ENCODE results near the gene ROR2.
"Not testable (repeated sequence)": the region's sequence is repeated elsewhere in the genome, so short reads cannot be mapped to it uniquely, and the experiment has no call there.

The ROR2 gene

DNA sequence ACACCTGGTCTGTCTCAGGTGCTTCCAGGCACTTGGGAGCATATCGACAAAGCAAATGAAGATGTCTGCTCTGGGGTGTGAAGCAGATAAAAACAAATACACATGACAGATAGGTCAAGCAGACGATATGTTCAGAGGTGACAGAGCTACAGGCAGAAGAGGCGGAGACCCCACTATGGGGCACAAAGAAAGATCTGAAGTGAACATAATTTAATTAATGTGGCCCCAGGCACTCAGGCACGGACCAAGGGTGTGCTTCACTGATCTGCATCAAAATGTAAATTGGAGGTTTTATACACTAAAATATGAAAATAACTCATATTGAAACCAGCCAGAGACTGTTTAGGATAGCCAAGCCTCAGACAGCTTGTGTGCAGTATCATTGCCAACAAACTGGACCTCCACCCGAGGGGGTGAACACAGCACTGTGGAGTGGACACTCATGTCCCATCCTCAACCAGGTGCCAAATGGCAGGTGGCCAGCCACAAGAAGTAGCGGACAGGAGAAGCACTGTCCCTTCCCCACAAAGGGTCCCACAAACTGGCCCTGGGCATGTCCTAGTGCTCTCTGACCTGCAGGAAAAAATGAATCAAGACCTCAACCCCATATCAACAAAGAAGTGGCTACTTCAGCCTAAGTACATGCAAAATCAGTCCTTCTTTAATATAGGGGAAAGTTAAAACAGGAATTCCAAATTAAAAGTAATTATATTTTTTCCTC lies 29.2 kb downstream of the ROR2 start:
- DNase-seq = no peak

DNA sequence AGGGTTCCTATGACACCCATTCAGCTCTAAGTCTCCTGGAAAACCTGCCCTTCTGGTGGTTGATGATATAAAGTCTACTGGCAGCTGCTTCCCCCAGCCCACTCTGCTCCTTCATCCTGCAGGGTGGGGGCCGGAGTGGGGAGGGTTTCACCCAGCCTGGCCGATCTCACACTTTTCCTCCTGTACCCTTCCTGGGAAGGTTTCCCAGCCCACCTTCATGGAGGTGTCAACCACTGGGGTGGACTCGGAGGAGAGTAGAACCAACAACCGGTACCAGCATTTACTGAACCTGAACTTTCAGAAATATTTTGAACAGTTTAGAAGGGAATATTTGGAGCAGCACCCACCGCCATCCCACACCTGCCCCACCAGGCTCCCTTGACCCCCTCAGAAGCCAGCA lies 30.4 kb downstream of the ROR2 start:
- DNase-seq = no peak

DNA sequence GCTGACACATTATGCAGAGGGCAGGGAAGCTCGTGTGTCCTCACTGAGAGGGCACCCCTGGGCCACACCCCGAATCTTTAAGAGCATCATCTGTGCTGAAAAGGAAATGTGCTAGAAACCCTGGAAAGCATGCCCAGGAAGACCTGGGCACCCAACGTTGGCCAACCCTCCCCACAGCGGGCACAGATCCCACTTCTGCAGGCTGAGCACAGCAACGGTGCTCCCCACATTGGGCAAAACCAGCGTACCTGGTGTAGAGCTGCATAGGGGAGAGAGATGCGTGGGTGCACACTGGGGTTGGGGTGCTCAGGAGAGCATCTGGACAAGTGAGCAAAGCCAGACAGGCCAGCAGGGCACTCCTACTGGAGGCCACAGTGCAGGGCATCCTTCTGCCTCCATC lies 32.6 kb downstream of the ROR2 start:
- DNase-seq = no peak

DNA sequence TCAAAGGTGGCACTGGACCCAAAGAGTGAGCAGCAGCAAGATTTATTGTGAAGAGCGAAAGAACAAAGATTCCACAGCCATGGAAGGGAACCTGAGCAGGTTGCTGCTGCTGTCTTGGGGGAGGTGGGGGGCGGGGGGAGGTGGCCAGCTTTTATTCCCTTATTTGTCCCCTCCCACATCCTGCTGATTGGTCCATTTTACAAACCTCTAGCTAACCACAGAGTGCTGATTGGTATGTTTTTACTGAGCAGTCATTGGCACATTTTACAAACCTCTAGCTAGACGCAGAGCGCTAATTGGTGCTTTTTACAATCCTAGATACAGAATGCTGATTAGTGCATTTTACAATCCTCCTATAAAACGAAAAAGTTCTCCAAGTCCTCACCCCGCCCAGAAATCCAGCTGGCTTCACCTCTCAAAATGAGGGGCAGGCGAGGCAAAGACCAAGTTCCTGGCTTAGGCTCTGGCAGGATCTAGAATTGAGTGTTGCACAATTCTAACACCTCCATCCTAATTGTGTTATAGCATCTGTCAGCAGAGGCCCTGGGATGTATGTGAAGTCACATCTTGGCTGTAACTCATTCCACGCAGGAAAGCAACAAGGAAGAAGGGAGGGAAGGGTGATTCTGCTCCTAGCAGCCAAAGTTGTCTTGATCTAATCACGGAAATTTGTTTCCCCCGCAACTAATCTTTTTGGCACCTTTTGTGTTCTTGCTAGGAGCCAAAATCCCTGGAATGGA lies 34.3 kb downstream of the ROR2 start:
- no peak for DNase-seq

DNA sequence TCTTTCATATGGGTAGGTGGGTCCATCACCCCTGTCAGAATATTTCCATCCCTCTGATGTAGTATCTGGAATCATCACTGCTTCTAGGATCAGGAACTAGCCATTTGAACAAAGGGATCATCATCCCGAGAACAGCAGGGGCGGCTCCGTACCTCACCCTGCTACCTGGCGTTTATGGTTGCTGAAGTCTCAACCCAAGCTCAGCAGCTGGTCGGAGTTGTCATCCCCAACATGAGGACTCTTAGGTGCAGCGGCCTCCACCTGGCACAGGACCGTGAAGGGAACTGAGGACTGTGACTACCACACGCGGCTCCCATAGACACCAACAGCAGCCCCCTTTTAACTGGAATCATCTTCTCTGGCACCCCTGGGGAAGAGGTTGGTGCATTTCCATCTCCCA lies 35.1 kb downstream of the ROR2 start:
- DNase-seq = no peak

DNA sequence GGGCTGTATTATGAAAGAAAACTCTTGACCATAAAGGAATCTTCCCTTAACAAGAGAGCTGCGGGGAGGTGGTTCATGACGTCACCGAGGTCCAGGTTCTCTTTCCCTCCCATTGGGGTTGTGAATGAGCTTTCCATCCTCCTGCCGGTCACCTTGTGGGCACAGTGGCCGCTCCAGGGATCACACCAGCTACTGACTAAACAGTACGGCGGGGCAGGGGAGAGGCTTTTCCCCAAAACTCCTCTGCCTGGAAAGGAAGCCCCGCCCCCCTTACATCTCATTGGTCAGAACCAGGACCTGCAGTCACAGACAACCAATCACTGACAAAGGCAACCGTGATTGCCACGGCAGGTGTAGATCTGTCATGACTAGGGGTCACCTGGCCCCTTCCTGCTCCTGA lies 35.6 kb downstream of the ROR2 start:
- no peak for DNase-seq

DNA sequence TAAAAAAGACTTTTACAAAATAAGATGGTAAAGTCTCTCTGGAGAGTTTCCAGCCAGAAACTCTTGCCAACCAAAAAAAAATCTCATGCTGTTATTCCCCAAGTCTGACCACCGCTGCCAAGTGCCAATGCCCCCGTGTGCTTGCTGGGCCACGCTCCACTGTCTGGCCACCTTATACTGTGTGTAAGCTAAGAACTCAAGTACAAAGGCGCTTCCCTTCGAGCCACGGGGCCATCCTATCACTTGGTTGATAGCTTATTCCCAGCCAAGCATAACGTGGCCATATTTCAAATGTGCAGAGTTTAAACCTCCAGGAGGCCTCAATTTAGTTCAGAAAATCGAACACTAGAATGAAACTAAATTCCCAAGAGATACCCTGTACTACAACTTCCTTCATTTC lies 36.0 kb downstream of the ROR2 start:
- DNase-seq = no peak

DNA sequence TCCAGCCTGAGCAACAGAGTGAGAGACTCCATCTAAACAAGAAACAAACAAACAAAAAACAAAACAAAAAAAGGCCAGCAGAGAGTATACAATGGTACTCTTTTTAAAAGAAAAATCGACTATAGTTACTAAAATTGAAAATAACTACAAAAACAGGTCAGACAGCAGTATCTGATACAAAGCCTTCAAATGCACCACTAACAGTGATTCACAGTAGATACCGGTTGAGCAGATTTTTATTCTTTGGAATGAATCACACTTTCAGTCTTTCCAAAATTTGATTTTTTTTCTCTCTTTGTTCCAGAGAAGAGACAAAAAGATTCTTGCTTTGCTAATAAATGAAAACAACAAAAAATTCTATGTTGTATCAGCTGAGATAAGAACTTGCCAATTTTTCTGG lies 36.9 kb downstream of the ROR2 start:
- no peak for DNase-seq

DNA sequence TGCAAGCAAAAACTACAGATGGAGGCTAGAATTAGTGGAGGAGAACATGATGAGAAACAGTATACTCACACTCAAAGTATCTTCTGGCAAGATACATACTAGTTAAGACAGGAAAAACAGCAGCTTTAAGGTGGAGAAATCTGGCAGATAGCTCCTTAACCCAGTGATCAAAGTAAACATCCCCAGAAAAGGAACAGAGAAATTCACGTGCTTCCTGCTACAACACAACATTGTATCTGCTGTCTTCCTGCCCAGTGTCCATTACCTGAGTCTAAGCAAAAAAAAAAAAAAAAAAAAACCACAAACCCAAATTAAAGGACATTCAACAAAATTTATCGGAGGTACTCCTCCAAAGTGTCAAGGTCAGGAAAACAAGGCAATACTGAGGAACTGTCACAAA lies 38.4 kb downstream of the ROR2 start:
- DNase-seq = no peak

DNA sequence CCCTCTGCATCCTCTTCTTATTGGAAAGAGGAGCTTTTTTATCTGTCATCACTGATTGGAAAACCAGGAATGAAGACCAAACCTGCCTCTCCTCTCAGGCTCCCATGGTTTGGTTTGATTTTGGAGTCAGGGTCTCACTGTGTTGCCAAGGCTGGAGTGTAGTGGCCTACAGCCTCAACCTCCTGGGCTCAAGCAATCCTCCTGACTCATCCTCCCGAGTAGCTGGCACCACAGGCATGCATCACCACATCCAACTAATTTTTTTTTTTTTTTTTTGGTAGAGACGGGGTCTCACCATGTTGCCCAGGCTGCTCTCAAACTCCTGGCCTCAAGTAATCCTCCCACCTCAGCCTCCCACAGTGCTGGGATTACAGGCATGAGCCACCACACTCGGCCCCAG lies 40.8 kb downstream of the ROR2 start:
- not testable (repeated sequence) for DNase-seq

DNA sequence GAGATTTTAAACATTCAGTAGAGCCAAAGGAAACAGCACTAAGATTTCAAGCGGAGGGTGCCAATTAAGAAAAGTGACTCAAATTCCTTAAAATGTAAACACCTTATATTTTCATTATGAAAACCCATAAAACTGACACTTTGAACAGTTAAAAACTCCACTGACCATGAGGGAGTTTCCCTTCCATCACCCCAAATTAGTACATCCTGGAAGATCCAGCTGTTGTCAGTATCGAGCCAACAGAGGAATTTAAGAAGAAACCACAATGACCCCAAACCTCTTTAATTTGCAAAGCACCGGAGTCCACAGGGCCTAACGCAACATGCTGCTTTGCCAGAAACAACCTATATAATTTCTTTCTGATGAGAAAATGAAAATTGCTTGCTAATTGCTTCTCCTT lies 41.3 kb downstream of the ROR2 start:
- DNase-seq = no peak

DNA sequence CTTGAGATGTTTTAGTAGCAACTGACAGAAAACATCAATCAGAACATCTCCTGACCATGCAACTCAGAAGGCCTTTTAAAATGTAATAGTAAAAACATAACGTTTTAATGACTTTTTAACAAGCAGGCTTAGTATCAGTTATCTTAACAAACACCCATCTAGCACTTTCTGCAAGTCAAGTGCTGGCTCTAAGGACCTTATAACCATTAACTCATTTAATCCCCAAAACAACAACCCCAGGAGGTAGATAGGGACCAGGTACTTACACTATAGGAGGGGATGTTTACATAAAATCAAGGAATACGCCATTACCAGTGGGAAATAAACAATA lies 41.8 kb downstream of the ROR2 start:
- DNase-seq = no peak

DNA sequence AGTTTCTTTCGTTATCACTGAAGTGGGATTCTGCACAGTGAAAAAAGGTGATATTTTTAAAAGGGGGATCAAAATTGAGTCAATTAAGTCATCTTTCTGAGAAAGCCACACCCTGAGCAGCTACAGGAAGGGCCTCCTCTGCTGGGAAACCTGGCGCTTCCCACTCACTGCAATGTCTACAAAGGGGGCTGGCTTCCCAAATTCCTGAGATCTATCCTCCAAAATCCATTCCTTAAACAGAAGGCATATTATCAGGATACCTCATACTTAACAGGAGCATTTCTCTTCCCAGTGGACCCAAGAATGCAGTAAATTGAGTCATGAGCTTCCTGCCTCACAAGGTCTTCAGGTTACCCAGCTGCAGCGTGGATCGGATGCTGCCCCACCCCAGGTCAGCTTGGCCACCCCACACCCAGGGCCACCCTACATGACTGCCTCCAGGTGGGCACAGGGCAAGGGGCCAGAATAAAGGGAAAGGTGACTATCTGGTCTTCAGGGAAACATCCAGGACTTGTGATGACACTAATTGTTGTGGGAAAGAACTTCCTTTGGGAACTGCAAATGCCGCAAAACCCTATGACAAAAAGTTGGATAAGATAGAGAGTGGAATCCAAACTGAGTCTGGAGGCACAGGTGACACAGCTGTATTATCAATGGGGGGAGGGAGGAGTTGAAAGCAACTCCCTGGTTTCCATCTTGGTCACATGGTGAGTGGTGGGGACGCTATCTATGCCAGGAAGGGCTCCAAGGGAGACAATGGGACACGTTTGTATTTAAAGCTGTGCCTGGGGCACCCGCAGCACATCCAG lies 42.3 kb downstream of the ROR2 start:
- DNase-seq = no peak

DNA sequence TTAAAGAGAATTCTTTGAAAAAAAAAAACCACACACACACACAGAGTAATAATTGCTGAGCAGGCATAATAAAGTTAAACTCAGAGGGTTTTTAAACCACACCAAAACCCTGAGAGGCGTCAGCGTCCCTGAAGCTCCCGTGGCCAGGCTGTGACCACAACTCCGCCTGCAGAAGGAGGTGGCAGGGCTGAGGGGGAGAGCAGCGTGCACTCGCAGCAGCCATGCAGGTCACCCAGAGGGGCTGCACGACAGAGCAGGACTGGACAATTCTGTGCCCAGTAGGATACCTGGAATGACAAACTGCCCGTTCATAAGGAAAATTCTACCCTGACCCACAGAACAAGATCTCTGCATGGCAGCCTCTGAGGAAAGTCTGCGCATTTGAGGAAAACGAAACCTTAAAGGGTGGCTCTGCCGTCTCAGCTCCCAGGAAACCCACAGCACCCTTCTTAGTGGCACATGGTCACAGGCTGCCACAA lies 44.0 kb downstream of the ROR2 start:
- no peak for DNase-seq

DNA sequence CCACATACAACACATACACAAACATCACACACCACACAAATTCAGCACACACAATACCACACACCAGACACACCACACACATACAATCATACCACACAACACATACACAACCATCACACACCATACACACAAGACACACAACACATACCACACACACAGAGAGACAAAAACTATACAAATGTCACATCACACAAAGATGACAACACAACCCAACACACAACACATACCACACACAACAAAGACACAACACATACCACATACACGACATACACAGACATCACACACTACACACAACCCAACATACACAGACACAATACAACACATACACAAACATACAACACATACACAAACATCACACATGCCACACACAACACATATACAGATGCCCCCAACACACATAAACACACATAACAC lies 44.8 kb downstream of the ROR2 start:
- no peak for DNase-seq

DNA sequence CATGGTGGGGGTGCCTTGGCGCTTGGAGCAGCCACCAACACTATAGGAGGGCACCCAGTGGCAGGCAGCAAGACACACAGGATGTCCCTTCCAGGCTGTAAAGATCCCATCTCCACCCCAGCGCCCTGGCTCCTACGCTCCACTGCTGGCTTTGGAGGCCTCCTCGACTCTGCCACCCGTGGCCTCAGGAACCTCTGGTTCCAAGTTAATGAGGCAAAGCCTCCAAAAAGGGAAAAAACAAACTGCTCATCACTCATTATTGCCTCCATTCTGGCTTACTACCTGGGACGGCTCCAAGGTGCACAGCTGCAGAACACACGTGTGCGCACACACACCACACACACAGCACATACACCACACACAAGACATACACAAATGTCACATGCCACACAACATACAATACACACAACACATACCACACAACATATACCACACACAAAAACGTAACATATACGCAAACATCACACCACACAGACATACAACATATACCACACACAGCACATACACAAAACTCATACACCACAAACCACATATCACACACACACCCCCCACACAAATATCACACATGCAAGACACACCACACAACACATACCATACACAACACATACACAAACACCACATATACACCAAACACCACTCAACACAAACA lies 45.3 kb downstream of the ROR2 start:
- DNase-seq = no peak

DNA sequence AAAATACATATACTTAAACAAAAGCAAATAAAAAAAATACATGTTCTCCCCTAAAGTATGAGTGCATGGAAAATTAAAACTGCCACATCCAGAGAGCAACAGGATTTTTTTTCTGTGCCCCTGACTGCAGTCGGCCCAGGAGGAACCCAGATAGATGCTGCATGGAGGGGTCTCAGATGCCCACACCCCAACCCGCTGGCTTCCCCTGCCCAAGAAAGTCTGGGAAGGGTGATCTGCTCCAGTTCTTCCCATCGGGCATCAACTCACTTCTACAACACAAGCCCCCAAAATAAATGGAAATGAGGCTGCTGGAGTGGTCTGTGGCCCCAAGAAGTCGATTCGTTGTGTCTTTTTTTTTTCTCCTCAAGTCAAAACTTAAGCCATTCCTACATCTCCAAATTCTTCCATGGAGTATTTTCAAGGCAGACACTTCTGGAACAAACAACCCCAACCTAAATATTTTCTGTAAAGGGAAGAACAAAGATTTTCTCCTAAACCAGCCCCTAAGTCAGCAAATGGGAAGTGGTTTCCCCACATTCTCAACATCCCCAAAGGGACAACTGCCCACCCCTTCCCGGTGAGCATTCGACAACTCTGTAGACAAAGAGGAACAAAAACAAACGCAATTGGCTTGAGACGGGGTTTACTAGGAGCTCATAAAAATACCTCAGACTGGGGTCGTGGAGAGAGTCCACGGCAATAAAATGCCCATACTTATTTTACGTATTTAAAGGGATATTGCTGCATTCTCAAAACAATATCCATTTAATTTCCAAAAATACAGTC lies 46.7 kb downstream of the ROR2 start:
- DNase-seq = no peak

DNA sequence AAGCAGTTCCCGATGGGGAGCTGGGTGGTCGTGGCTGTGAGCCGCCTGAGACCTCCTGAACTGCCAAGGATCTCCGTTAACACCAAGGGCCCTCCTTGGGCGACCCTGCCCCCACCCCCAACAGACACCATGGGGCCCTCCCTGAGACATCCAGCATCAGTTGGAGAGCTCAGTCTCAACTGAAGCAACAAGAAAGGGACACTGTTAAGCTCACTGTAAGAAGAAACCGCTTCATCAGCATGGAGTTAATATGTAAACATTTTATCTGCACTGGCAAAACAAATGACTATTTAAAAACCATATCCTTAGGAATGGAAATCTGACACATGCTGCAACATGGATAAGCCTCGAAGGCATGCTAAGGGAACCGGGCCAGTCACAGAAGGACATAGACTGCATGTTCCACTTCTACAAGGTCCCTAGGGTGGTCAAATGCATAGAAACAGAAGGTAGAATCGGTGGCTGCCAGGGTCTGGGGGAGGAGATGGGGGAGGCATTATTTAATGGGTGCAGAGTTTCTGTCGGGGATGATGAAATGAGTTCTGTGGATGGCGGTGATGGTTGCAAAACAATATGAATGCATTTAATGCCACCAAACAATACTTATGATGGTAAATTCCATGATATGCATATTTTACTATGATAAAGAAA lies 47.4 kb downstream of the ROR2 start:
- no peak for DNase-seq

DNA sequence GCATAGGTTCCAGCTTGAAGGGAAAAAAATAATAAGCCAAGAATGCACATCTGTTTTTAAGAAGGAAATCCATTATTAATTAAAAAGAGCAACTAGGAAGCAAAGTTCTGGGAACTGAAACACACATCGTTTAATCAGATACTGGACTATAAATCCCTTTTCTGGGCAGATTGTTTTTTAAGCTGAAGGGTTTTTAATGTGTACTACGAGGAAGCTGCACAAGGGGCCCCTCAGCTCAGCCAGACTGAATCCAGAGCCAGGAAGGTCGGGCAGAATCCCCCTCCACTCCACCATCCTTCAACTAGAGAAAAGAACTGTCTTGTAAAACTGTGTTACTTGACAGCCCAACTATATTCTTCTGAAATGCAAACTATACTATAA lies 49.2 kb downstream of the ROR2 start:
- DNase-seq = no peak

DNA sequence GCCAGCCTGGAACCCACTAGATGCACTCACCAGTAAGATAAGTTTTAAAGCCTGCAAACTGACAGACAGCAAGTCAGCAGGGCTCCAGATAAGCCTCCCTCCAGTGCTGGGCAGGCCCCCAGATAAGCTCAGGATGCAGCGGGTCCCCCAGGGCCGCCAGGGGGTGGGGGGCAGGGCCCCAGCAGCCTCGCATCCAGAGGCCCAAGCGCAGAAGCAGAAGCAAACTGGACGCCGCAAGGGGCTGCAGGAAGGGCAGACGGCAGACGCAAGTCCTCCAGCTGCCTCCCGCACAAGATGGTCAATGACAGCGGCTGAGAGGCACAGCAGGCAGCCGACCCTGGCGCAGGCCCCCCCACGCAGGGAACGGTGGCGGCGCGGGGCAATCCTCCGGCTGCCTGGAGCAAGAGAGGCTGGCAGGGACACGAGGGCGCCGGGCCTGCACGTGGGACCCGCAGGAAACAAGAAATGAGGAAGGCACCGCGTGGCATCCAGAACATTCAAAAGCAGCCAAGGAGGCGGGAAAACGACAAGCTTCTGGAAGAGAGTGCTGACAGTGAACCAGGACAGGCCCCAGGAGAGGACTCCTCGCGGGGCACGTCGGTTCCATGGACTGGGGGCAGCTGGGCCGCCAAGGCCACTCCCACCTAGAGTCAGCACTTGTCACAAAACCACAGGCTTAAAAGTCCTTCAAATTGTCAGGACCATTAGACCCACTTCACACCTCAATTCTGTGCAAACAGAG lies 49.8 kb downstream of the ROR2 start:
- DNase-seq = no peak

DNA sequence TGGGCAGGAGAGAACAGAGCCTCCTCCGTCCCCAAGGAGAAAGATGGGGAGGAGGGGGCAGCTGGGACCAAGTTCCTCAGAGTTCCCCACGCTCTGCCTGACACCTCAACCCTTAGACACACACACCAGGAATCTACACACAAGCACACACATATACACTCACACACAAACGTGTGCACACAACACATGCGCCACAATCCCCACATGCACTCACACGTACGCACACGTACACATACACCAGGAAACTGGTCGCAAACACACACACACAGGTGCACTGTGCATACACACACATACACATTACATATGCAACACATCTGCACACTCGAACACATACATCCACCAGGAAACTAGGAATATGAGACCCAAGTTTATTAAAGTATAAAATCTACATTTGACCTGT lies 50.4 kb downstream of the ROR2 start:
- DNase-seq = no peak

DNA sequence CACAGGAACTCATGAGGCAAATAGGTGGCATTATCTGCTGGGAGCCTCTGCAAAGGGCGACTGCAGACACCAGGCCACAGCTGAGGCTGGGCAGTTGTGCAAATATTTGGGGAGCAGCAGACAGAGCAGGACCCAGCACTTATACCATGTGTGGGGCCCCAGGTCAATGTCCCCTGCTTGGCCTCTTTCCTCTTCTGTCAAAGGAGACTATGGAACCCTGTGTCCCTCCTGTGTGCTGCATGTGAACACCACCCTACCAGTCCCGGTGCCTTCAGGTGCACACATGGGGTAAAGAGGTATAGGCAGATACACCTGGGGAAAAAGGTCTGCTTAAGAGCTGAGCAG lies 50.8 kb downstream of the ROR2 start:
- no peak for DNase-seq
